GM18867 (cell line): ENCODE measurements around the gene PIK3IP1.
"Not testable (repeated sequence)": the region's sequence is repeated elsewhere in the genome, so short reads cannot be mapped to it uniquely, and the experiment has no call there.

Experiments used
- ATAC-seq: cut with Tn5 transposase; IDR thresholded peaks from one replicate; pipeline ENCODE4 v1.9.1; 2021; ENCODE audit warnings: mild to moderate bottlenecking, moderate library complexity; ENCODE audit not compliant: unreplicated experiment

The PIK3IP1 gene, protein sequence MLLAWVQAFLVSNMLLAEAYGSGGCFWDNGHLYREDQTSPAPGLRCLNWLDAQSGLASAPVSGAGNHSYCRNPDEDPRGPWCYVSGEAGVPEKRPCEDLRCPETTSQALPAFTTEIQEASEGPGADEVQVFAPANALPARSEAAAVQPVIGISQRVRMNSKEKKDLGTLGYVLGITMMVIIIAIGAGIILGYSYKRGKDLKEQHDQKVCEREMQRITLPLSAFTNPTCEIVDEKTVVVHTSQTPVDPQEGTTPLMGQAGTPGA

GRCh38 chr22:31292236-31292989 lies at the start of gene PIK3IP1:
TSS of gene PIK3IP1 (minus strand) at chr22:31292488. CDS start at chr22:31292344, 144 bp downstream.
- ATAC-seq, result peak; percentile 35

DNA sequence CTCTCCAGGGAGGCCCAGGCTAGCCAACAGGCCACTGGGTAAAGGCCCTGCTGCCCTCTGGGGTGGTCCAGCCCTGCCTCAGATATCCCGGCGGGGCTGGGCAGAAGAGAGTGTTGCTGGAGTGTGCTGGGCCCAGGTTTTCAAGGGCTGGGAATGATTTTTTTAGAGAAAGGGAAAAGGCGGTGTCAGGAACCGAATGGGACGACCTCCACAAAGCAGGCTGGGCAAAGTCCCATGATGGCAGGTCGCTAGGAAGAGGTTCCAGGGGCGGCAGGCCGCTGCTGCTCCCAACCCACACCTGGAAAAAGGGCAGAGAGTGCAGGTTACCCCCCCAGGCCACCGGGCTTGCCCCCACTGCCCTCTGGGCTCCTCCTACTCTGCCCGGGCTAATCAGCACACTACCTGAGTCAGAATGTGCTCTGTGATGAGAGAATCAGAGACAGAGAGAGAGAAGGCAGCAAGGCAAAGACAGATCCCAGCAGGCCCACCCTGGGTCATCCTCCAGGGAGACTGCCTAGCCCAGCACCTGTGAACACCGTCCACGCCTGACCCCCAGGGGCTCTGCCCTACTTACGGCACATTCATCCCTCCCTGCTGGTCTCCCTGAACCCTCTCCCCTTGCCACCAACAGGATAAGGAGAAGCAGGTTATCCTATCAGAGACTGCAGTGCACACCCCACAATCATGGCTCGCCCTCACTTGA lies 49.2 kb upstream of the PIK3IP1 start:
- no peak for ATAC-seq

- ATAC-seq, result no peak
Measured at GRCh38 chr22:31340765-31341247, 48.5 kb upstream of the PIK3IP1 start.

- no peak for ATAC-seq
Measured at GRCh38 chr22:31340360-31340759, 48.1 kb upstream of the PIK3IP1 start.

DNA sequence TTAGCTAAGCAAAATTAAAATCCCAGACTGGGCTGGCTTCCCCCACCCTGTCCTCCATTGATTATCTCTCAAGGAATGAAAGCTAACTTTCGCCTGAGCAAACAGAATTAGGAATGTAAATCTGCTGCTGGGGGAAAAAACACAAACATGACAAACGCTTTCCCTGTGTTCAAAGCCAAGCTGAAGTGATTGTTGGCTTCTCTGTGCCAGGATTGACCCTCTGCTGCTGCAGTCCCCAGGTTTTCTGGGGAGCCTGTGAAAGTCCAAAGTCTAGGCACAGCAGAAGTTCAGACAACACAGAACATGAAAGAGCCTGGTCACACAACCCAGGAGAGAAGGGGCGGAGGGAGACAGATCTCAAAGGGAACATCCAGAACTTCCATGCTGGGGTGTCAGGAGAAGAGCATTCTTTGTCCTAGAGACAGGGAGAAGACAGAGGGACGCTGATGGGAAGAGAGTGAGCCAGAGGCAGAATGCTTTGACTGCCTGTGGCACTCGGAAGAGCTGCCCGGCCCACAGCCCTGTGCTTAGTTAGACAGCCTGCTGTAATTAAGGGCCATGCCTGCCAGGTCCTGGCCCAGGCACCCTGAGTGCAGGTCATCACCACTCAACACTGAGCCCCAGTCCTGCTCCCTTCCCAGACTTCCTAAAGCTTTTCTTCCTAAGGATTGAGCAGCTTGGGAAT lies 47.0 kb upstream of the PIK3IP1 start:
- ATAC-seq, result no peak

DNA sequence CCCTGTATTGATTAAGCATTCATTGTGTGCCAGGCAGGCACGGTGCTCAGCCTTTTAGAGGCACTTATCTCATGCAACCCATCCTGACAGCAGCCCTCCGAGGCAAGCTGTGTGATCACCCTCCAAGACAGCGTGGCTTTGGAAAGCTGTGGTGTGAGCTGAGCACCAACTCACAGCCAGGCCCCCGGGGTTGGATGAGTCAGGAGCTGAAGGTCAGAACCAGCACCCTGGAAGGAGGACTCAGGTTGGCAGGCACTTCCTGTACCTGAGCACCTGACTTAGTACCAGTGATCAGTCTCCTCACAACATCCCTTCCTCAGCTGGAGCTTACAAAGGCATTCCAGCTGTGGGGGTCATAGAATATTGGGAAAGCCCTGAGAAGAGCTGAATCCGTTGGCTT lies 44.9 kb upstream of the PIK3IP1 start:
- ATAC-seq, result no peak

- no peak for ATAC-seq
Measured at GRCh38 chr22:31334329-31334728, 42.0 kb upstream of the PIK3IP1 start.

- no peak for ATAC-seq
Measured at GRCh38 chr22:31333641-31334040, 41.4 kb upstream of the PIK3IP1 start.

DNA sequence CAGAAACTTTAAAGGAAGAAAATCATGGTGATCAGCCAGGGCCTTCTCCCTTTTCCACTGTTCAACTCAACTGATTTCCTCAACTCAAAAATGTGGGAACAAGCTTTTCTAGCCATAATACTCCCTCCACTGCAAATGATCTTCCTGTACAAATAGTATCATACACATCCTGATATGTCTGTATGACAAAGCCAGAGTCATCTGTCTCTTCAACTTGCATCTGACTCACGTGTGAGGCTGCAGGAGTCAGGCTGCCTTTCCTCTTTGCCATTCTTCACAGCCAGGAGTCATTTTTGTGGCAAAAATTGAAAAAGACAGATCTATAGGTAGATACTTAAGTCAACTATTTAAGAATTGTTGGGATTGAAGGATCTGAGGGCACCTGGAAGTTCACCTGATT lies 40.6 kb upstream of the PIK3IP1 start:
- ATAC-seq, result no peak

DNA sequence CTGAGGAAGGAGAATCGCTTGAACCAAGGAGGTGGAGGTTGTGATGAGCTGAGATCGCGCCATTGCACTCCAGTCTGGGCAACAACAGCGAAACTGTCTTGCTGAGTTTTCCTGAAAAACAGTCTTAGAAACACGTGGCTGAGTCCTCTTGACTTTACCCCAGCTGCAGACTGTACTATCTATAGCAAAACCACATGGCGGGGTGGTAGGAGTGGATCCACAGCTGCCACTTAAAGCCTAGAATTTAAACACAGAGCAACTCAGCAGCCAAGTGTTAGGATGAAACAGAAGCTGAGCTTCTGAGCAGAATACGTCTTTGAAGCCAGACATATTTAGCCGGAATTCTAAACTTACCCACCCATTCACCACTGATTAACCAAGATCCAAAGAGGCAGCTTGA lies 39.7 kb upstream of the PIK3IP1 start:
- ATAC-seq, result no peak

DNA sequence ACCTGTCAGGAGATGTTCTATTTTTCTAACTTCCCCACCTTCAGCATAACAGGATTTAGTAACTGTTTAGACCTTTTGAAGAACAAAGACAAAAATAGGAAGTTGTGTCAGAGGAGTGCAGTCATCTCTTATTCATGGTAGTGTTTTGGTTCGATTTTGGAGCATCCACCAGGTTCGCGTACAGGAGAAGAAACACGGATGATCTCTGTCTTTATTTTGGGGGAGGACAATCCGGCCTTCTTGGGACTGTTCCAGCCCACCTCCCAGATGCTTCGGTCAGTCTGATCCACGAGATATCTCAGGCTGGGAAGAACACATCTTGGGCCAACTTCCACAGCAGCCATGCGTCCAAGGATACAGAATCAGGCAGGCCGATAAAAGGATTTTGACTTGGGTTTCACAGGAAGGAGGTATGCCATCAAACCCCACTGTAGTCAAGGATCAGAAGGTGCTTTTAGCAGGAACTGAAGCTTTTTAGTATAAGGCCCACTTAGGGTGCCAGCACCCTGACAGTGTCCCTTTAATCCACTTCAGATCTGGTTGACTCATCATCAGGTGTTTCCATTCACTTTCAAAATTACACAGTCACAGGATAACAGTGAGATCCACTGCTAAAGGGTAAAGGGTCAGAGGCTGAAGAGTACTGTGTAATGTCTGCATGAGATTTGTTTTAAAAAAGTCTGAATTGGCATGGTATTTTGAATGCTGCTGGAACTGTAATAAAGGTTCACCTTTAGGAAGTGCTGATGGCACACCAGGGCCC lies 37.3 kb upstream of the PIK3IP1 start:
- ATAC-seq, result no peak

DNA sequence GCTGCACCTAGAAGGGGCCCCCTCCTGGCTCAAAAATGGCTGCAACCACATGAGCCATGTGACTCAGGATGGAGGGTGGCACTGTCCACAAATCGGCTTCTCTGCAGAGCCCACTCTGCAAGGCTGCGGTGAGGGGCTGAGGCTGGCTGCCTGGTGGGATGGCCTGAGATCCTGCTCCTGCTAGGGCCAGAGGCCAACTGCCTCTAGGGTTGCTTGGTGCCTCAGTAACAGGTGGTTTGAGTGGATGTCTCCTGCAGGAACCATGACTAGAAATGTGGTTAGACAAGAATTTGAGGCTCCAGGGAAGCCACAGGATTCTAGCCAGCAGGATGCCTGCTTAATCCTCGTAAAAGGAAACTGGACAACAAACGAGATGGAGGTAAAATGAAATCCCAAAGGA lies 36.7 kb upstream of the PIK3IP1 start:
- no peak for ATAC-seq

DNA sequence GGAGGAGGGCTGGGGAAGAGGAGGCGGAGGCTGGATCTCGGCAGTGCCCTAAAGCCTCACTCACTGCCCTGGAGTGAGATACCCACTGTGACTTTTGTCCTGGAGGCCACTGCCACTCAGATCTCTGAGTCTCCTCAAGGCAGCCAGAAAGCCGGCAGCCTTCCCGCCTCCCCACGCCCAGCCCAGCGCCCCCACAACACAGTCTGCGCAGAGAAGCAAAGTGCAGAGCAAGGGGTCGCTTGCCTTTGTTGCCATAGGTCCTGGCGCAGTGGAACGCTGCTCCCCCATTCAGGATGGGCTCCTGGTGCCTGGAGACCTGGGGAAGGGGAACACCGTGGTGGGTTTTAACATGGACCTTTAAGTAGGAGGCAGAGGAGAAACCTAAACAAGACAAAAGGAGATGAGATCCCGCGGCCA lies 36.3 kb upstream of the PIK3IP1 start:
- no peak for ATAC-seq

DNA sequence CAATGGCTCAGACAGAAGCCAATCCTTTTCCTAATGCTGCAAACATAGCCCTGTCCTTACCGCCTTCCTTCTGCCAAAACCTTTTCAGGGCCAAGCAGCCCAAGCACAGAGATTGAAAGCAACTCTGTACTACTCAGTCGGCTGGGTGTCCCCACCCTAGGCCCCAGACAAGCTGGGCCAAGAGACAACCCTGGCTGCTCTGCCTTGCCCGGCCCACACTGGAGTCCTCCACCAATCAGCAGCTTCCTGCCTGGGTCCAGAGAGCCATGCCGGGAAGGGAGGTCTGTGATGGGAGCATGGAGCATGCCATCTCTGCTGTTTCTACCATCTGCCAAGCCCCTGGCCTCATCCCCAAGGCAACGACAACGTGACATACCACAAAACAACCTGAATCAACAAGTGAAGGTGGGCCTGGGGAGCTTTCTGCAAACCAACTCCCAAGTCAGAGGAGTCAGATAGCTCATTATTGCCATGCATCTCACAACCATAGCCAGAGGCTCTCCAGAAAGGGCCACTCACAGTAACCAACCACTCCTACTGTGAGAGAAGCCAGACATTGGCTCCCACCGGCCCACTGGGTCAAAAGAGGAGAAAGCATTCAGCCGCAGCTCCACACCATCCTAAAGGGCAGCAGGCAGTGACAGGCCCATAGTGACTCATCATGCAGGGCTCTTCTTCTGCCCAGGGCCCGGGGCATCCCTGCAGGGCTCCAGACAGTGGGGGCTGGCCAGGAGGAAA lies 35.7 kb upstream of the PIK3IP1 start:
- no peak for ATAC-seq

DNA sequence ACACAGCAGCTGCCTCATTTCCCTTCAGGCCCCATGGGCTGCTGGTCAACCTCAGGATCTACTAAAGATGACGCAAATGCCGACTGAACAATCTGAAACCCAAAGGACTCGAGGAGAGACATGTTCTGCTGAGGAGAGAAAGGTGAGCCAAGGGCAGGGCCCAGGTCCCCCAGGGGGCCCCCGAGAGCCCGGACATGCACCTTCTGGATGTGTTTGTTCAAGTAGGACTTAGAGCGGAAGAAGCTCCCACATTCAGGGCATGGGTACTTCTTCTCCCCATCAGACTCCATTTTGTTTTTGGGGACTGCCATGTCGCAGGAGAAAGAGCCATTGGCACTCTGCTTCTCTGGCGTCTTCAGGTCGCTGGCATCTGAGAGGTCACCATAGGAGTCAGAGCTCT lies 34.6 kb upstream of the PIK3IP1 start:
- ATAC-seq, result no peak

- no peak for ATAC-seq
Measured at GRCh38 chr22:31323578-31324550, 31.6 kb upstream of the PIK3IP1 start.

DNA sequence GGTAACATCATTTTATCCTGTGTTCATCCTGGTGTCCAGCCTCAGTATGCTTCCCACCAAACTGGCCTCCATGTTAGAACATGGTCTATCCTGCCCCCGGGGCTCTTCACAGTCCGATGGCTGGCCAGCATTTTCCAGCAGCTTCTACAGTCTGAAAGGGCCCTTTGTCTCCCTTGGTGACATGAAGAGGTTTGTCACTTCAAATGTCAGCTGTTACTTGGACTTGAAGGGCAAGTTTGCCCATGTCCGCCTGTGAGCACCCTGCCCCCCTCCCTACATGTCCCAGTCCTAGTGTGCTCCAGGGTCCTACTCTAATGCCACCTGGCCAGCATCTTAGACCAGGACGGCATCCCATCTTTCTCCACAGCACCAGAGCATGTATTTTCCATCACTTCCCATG lies 29.1 kb upstream of the PIK3IP1 start:
- no peak for ATAC-seq

DNA sequence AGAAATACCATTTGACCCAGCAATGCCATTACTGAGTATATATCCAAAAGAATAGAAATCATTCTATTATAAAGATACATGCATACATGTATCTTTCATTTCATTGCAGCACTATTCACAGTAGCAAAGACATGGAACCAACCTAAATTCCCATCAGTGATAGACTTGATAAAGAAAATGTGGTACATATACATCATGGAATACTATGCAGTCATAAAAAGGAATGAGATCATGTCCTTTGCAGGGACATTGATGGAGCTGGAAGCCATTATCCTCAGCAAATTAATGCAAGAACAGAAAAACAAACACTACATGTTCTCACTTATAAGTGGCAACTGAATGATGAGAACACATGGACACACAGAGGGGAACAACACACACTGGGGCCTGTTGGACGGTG lies 21.9 kb upstream of the PIK3IP1 start:
- not testable (repeated sequence) for ATAC-seq
